H1 (cell line): ENCODE results near the gene ECEL1. TPM values are rescaled to one million over a fixed set of nuclear protein-coding genes. Genes with fewer than 3 reads are reported as not detected.

ENCODE experiments used
- CHD2 ChIP-seq: IDR thresholded peaks from 2 replicates; pipeline ENCODE4 v1.6.1; 2012; ENCODE audit warnings: low read length, improper control_type of control experiment
- POU5F1 ChIP-seq: IDR thresholded peaks from 2 replicates; pipeline ENCODE4 v1.6.1; 2011; ENCODE audit warnings: low read depth, mild to moderate bottlenecking, low read length, moderate library complexity
- RXRA ChIP-seq: IDR thresholded peaks from 2 replicates; pipeline ENCODE4 v1.6.1; 2011; ENCODE audit warnings: low read depth, mild to moderate bottlenecking, low read length, moderate library complexity; ENCODE audit not compliant: insufficient read depth
- TCF12 ChIP-seq: IDR thresholded peaks from 2 replicates; pipeline ENCODE4 v1.6.1; 2011; ENCODE audit warnings: low read depth, mild to moderate bottlenecking, low read length
- polyA plus RNA-seq, 7 experiments: library from polyadenylated mRNA; depleted of rRNA in 3 of 7; stranded (reverse) in 5 of 7; unstranded in 2 of 7; fragments of >200 nt in 5 of 7; fragments of 200-250 nt in 2 of 7; gene quantifications; 1 replicate in 5 of 7; 2 replicates in 1 of 7; 4 replicates in 1 of 7; pipeline versions ENCODE4 v1.2.1 to v1.2.3, GENCODE V29; 2011 to 2013; ENCODE audit warnings: missing spikeins in 2 of 7, mixed read lengths in 2 of 7
- total RNA-seq: library from RNA; stranded (reverse); fragmentation: NEBNext Ultra II Directional; extraction: Animal tissue kit (Norgen Biotek cat#: 25700); gene quantifications from 2 replicates; pipeline ENCODE4 v1.2.1, GENCODE V29; 2021

The ECEL1 gene
- total and polyA plus RNA-seq, 2 of the 8 experiments (the other 6 are each of a cell fraction or from before 2014, with no cell fraction given) = 7.7 to 20.2 TPM

DNA sequence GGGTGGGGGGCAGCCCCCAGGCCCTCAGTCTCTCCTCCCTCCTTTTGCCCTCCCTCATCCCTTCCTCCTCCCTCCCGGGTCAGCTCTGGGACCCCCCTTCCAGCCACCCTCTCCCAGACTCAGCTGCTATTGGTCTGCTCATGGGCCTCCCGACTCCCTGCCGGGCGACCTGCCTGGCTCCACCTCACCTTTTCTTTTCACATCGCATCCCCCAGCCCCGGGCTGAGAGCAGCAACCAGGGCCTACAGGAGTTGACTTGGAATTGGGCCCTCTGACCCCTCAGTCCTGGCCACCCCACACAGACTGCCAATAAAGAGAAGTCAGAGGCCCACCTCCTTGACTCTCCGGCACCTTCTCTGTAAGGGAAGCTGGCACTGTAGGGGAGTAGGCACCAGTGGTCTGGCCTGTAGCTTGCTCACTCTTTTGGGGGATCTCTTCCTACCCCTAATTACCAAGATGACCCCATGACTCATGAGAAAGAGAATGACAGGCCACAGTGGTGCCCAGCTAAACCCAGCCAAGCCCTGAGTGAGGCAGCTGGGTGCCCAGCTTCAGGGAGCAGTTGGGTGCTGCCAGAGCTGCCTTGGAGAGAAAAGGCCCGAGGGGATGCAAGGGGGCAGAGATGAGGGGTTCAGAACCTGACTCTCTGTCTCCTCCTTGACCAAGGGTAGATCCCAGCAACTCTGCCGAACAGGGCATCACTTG lies 2.0 kb upstream of the ECEL1 start (continued):
- no peak for TF ChIP-seq CHD2
- TF ChIP-seq POU5F1 = no peak
- no peak for TF ChIP-seq RXRA
- TF ChIP-seq TCF12 = no peak
- TF ChIP-seq, all 59 proteins: peak for 0
